ENCODE data around the gene UCHL5.

UCHL5 gene, protein sequence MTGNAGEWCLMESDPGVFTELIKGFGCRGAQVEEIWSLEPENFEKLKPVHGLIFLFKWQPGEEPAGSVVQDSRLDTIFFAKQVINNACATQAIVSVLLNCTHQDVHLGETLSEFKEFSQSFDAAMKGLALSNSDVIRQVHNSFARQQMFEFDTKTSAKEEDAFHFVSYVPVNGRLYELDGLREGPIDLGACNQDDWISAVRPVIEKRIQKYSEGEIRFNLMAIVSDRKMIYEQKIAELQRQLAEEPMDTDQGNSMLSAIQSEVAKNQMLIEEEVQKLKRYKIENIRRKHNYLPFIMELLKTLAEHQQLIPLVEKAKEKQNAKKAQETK

DNA sequence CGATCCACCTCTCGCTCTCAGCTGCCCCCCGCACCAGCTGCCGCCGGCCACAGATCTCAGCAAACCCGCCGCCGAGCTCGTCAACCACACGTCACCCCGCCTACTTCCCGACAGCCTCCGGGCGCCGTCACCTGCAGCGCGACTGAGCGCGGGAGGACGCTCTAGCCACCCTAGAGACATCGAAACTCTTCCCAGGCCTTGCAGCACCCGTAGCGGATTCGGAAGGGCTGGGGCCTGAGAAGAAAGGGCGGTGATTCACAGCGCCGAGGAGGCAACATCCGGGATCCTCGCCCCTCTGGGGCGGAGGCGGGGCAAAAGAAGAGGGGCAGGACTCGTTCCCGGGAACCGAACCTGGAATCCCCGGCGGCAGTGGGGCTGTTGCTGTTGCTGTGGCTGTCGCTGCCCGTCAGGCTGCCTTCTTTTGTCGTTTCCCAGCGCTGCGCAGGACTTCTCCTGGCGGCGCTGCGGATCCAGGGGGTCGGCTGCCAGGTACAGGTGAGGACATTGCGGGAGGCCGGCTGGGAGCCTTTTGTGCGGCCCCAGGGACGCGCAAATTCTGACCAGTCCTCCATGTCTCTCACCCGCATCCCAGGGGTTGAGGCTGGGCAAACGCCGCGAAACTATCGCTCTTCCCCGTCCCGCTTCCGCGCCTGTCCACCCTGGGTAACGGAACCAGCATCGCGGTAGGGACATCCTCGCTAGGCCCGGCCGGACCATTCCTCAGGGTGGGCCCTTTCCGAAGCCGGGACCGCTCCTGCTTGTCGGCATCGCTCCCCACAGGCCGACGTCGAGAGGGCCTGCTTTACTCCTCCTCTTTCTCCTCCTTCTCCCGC lies at the start of gene UCHL5, which contains the start of gene RO60:
Gene UCHL5 (minus strand): TSS at position 79 of the 833 bp plus-strand sequence. CDS start 100 bp downstream, outside the sequence.
Gene RO60 (plus strand): TSS at position 331 of the 833 bp plus-strand sequence. CDS start 9,443 bp downstream, outside the sequence.
- peaks cover 3% of the 10 kb centered on the region for H3K4me1 ChIP-seq (ENCODE audit: control insufficient read depth, insufficient read depth, low read length)
- H3K36me3 ChIP-seq (ENCODE audit: control insufficient read depth, insufficient read depth, low read length), result peaks cover 3% of the 10 kb centered on the region
- H3K27me3 ChIP-seq (ENCODE audit: control insufficient read depth, insufficient read depth, low read length), result no peaks in the 10 kb centered on the region
- H3K9me3 ChIP-seq (ENCODE audit: control insufficient read depth, insufficient read depth, low read length), result no peaks in the 10 kb centered on the region
- peak within 1 kb of the TSS; percentile 98 for H3K4me3 ChIP-seq (ENCODE audit: low read depth, low read length)
- peak within 1 kb of the TSS; percentile 97 for H3K9ac ChIP-seq (ENCODE audit: low read depth, low read length)

DNA sequence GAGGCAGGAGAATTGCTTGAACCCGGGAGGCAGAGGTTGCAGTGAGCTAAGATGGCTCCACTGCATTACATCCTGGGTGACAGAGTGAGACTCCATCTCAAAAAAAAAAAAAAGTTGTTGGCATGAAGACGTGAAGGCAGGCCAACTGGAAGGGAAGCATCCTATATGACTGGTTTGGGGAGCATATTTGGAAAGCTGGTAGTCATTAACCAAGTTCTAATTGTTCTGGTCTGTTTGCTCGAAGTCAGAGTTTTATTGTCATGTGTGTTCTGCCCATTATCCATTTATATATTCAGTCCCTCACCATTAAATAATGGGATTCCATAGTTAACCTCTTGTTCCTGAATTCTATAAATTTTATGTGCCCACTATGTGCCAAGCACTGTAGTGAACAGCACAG lies 49.3 kb upstream of the UCHL5 start:
- Histone ChIP-seq H3K36me3 (ENCODE audit: control insufficient read depth, insufficient read depth, low read length) (no peaks in the 10 kb centered on the region), H3K9ac (ENCODE audit: low read depth, low read length) (no peak overlapping the region), H3K27me3 (ENCODE audit: control insufficient read depth, insufficient read depth, low read length) (peaks cover 9% of the 10 kb centered on the region), H3K4me1 (ENCODE audit: control insufficient read depth, insufficient read depth, low read length) (peaks cover 14% of the 10 kb centered on the region), H3K4me3 (ENCODE audit: low read depth, low read length) (no peak overlapping the region), H3K9me3 (ENCODE audit: control insufficient read depth, insufficient read depth, low read length) (no peaks in the 10 kb centered on the region)

DNA sequence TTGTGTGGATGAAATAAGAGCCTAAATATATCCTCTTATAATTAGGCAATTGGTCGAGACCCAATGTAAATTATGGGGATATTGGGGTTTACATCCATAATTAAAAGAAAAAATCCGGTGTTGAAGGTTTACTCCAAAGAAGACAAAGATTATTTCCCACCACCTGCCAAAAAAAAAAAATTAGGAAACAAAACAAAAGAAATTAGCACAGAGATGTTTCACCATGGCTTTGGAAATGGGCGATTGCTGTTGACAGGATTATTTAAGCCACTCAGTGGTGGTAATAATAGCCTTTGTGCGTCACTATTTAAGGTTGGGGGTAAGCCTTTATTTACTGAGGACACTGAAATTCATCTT lies 46.6 kb upstream of the UCHL5 start:
- Histone ChIP-seq H3K4me3 (ENCODE audit: low read depth, low read length) (peak overlapping the region; percentile 87), H3K9ac (ENCODE audit: low read depth, low read length) (peak overlapping the region; percentile 77), H3K27me3 (ENCODE audit: control insufficient read depth, insufficient read depth, low read length) (peaks cover 19% of the 10 kb centered on the region), H3K36me3 (ENCODE audit: control insufficient read depth, insufficient read depth, low read length) (no peaks in the 10 kb centered on the region), H3K9me3 (ENCODE audit: control insufficient read depth, insufficient read depth, low read length) (no peaks in the 10 kb centered on the region), H3K4me1 (ENCODE audit: control insufficient read depth, insufficient read depth, low read length) (peaks cover 7% of the 10 kb centered on the region)

DNA sequence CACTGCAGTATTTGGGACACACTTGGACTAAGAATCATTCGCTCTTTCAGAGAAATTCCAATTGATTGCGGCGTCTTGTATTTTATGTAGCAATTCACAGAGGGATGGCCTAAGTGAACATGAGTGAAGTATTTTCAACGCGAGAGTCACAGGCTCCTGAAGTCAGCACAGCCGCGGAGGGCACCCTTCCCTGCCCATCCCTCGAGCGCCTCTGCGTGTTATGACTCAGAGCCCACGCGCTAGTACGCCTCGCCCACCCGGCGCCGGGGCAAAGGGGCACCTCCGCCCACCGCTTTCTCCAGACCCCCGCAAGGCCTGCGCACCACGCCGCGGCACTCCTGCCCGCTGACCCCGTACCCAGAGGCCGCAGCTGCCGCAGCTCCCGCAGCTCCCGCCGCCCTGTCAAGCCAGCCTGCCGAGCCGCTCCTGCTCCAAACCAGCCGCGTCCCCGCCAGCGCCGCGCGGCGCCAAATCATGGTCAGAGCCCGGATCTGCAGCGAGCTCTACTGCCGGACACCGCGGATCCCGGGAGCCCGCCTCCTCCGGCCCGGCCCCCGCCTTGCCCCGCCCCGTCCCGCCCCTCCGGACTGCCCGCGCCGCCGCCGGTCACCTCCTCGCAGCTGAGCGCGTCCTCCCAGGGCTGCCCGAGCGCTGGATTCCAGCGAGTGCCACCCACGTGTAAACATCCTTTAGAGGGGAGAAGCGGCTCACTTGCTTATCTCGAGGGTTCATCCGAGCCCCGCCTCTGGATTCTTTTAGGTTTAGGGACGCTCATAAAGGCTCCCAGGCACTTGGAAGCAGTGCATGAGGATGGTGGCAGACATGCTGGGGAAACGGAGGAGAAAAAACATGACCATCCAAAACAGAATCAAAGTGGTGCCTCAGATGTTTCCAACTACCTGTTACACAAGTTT lies 46.0 kb upstream of the UCHL5 start, which contains the start of gene GLRX2:
Gene GLRX2 (minus strand): TSS at position 508 of the 914 bp plus-strand sequence. CDS start 32 bp downstream, at position 476.
- peaks cover 19% of the 10 kb centered on the region for H3K27me3 ChIP-seq (ENCODE audit: control insufficient read depth, insufficient read depth, low read length)
- peak within 1 kb of the TSS; percentile 93 for H3K4me3 ChIP-seq (ENCODE audit: low read depth, low read length)
- H3K9me3 ChIP-seq (ENCODE audit: control insufficient read depth, insufficient read depth, low read length), result no peaks in the 10 kb centered on the region
- peaks cover 7% of the 10 kb centered on the region for H3K4me1 ChIP-seq (ENCODE audit: control insufficient read depth, insufficient read depth, low read length)
- H3K9ac ChIP-seq (ENCODE audit: low read depth, low read length), result peak within 1 kb of the TSS; percentile 77
- no peaks in the 10 kb centered on the region for H3K36me3 ChIP-seq (ENCODE audit: control insufficient read depth, insufficient read depth, low read length)

DNA sequence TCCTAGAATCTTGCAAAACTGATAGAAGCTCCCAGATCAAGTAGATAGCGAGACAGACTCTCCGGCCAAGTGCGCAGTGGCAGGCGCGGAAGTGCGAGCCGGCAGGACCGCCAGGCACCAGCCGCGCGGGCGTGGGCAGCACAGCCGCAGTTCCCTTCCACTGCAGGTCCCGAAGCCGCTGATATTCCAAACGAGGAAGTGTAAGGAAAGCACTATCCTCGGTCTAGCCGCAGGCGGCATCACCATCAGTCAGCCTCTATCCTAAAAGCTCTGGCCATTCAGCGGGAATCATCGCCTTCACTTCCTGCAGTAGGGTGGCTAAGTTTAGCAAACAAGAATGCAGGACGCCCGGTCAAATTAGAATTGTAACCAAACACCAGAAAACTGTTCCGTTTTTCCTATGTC lies 45.3 kb upstream of the UCHL5 start:
- Histone ChIP-seq H3K9ac (ENCODE audit: low read depth, low read length) (peak overlapping the region; percentile 38), H3K9me3 (ENCODE audit: control insufficient read depth, insufficient read depth, low read length) (no peaks in the 10 kb centered on the region), H3K36me3 (ENCODE audit: control insufficient read depth, insufficient read depth, low read length) (no peaks in the 10 kb centered on the region), H3K27me3 (ENCODE audit: control insufficient read depth, insufficient read depth, low read length) (peaks cover 19% of the 10 kb centered on the region), H3K4me1 (ENCODE audit: control insufficient read depth, insufficient read depth, low read length) (peaks cover 7% of the 10 kb centered on the region), H3K4me3 (ENCODE audit: low read depth, low read length) (peak overlapping the region; percentile 93)

DNA sequence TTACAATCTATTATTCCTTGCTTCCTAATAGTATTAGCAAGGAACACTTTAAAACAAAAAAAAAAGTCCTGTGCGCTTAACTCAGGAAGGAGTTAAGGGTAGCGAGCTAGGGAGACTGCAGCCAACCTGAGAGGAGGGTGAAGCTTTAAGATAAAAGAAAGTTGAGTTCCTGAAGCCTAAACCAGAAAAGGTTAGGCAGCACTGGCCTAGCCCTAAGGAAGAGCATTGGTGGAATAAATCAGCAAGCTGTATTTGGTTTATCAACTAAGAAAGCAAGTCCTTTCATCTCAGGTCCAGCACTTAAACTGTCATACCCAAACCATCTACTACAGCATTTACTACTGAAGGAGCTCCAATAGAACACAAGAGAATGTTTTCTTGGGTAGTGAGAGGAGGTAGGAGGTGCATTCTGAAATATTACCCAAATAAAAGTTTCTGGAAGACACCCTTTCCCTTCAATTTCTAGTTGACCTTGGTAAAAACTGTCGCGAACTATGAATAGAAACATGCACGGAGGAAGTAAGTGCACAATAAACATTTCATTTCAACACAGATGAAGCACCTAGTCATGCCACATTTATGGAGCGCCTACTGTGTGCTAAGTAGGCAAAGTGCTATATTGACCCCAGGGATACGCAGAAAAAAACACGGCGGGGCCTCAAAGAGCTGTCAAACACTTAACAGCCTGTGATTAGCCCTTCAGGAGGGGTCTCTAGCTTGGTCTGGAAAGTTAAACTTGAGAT lies 44.8 kb upstream of the UCHL5 start:
- peaks cover 19% of the 10 kb centered on the region for H3K27me3 ChIP-seq (ENCODE audit: control insufficient read depth, insufficient read depth, low read length)
- no peaks in the 10 kb centered on the region for H3K36me3 ChIP-seq (ENCODE audit: control insufficient read depth, insufficient read depth, low read length)
- H3K4me1 ChIP-seq (ENCODE audit: control insufficient read depth, insufficient read depth, low read length), result peaks cover 7% of the 10 kb centered on the region
- no peak overlapping the region for H3K9ac ChIP-seq (ENCODE audit: low read depth, low read length)
- no peaks in the 10 kb centered on the region for H3K9me3 ChIP-seq (ENCODE audit: control insufficient read depth, insufficient read depth, low read length)
- peak overlapping the region; percentile 93 for H3K4me3 ChIP-seq (ENCODE audit: low read depth, low read length)

DNA sequence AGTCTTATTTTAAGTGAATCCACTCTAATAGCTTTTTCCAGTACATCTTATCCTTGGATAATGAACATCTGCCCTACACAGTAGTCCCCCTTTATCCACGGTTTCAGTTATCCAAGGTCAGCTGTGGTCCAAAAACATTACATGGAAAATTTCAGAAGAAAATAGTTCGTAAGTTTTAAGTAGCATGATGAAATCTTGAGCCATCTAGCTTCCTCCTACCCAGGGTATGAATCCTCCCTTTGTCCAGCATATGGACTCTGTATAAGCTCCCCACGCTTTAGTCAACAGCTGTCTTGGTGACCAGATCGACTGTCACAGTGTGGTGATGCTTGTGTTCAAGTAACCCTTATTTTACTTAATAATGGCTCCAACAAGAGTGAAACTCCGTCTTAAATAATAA lies 43.5 kb upstream of the UCHL5 start:
- H3K9ac ChIP-seq (ENCODE audit: low read depth, low read length), result no peak overlapping the region
- no peak overlapping the region for H3K4me3 ChIP-seq (ENCODE audit: low read depth, low read length)
- H3K36me3 ChIP-seq (ENCODE audit: control insufficient read depth, insufficient read depth, low read length), result no peaks in the 10 kb centered on the region
- H3K27me3 ChIP-seq (ENCODE audit: control insufficient read depth, insufficient read depth, low read length), result peaks cover 19% of the 10 kb centered on the region
- no peaks in the 10 kb centered on the region for H3K9me3 ChIP-seq (ENCODE audit: control insufficient read depth, insufficient read depth, low read length)
- H3K4me1 ChIP-seq (ENCODE audit: control insufficient read depth, insufficient read depth, low read length), result peaks cover 7% of the 10 kb centered on the region

DNA sequence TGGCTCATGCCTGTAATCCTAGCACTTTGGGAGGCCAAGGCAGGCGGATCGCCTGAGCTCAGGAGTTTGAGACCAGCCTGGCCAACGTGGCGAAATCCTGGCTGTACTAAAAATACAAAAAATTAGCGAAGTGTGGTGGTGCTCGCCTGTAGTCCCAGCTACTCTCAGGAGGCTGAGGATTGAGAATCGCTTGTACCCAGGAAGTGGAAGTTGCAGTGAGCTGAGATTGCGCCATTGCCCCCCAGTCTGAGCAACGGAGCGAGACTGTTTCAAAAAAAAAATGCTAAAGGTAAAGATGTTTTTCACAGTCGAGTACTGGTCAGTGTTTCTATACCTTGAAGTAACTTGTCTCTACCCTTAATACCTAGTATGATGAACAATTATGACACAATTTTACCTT lies 35.0 kb upstream of the UCHL5 start:
- Histone ChIP-seq H3K9ac (ENCODE audit: low read depth, low read length) (no peak overlapping the region), H3K4me1 (ENCODE audit: control insufficient read depth, insufficient read depth, low read length) (no peaks in the 10 kb centered on the region), H3K27me3 (ENCODE audit: control insufficient read depth, insufficient read depth, low read length) (no peaks in the 10 kb centered on the region), H3K9me3 (ENCODE audit: control insufficient read depth, insufficient read depth, low read length) (no peaks in the 10 kb centered on the region), H3K36me3 (ENCODE audit: control insufficient read depth, insufficient read depth, low read length) (no peaks in the 10 kb centered on the region), H3K4me3 (ENCODE audit: low read depth, low read length) (no peak overlapping the region)

DNA sequence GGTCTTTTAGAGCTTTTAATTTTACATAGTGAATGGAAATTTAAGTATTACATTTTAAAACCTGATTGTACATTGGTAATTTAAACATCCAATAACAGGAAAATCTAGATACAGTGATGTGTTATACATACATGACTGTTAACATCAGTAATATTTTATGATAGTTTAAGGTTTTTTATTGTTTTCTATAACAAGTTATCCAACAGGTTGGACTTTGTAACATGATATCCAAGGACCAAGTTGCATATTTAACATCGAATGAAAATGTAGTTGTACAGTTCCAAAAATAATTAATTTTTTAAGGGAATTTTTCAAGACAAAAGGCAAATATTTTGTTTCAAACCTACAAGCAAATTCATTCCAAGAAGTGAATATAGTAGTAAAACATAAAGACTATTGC lies 31.7 kb upstream of the UCHL5 start:
- Histone ChIP-seq H3K4me3 (ENCODE audit: low read depth, low read length) (no peak overlapping the region), H3K27me3 (ENCODE audit: control insufficient read depth, insufficient read depth, low read length) (no peaks in the 10 kb centered on the region), H3K9ac (ENCODE audit: low read depth, low read length) (no peak overlapping the region), H3K9me3 (ENCODE audit: control insufficient read depth, insufficient read depth, low read length) (no peaks in the 10 kb centered on the region), H3K36me3 (ENCODE audit: control insufficient read depth, insufficient read depth, low read length) (no peaks in the 10 kb centered on the region), H3K4me1 (ENCODE audit: control insufficient read depth, insufficient read depth, low read length) (no peaks in the 10 kb centered on the region)

DNA sequence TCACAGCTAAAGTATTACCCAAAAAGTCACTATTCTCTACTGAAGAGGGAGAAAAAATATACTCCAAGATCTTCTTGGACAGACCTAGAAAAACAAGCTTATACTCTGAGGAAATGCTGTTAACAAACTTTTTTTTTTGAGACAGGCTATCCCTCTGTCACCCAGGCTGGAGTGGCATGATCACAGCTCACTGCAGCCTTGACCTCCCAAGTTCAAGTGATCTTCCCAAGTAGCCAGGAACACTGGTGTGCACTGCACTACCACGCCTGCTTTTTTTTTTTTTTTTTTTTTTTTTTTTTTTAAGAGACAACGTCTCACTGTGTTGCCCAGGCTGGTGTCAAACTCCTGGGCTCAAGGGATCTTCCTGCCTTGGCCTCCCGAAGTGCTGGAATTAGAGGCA lies 28.7 kb upstream of the UCHL5 start:
- Histone ChIP-seq H3K4me1 (ENCODE audit: control insufficient read depth, insufficient read depth, low read length) (no peaks in the 10 kb centered on the region), H3K9ac (ENCODE audit: low read depth, low read length) (no peak overlapping the region), H3K4me3 (ENCODE audit: low read depth, low read length) (no peak overlapping the region), H3K9me3 (ENCODE audit: control insufficient read depth, insufficient read depth, low read length) (no peaks in the 10 kb centered on the region), H3K27me3 (ENCODE audit: control insufficient read depth, insufficient read depth, low read length) (no peaks in the 10 kb centered on the region), H3K36me3 (ENCODE audit: control insufficient read depth, insufficient read depth, low read length) (peaks cover 9% of the 10 kb centered on the region)

DNA sequence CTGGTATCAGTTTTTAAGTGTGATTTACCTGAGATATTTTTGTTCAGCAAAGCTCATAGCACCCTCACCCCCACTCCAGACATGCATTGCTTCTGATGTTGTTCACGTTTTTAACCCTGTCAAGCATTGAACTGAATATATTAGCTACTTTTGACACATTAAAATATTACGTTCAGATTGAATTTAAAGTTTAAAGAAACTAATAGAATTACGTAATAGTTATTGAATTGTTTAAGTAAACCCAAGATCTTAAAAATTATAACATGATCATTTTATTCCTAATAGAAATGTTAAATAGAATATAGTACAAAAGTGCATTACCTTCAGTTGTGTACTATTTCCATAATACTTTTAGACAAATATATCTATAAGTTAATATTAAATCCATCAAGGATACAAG lies 27.2 kb upstream of the UCHL5 start:
- H3K27me3 ChIP-seq (ENCODE audit: control insufficient read depth, insufficient read depth, low read length), result no peaks in the 10 kb centered on the region
- H3K4me3 ChIP-seq (ENCODE audit: low read depth, low read length), result no peak overlapping the region
- H3K9me3 ChIP-seq (ENCODE audit: control insufficient read depth, insufficient read depth, low read length), result no peaks in the 10 kb centered on the region
- peaks cover 9% of the 10 kb centered on the region for H3K36me3 ChIP-seq (ENCODE audit: control insufficient read depth, insufficient read depth, low read length)
- no peak overlapping the region for H3K9ac ChIP-seq (ENCODE audit: low read depth, low read length)
- no peaks in the 10 kb centered on the region for H3K4me1 ChIP-seq (ENCODE audit: control insufficient read depth, insufficient read depth, low read length)
